Skeletal muscle tissue (tissue), 4 donors: ENCODE measurements around the gene SNUPN. TPM values are rescaled to one million over a fixed set of nuclear protein-coding genes. Genes with fewer than 3 reads are reported as not detected.
A peak's percentile ranks its signal among the peaks of the same experiment; 100 is the strongest.

Experiments used
- H3K27ac ChIP-seq: one replicate; pipeline ENCODE4 v1.7.0; 2013; ENCODE audit warnings: mild to moderate bottlenecking, low read depth, low read length, inconsistent platforms
- H3K27me3 ChIP-seq, 3 donors: one replicate each; pipeline ENCODE4 v1.7.0; 2013; ENCODE audit warnings: low read length in 3 of 3; ENCODE audit not compliant: control insufficient read depth in 3 of 3, insufficient read depth in 3 of 3
- H3K36me3 ChIP-seq, 3 donors: one replicate each; pipeline ENCODE4 v1.7.0; 2013; ENCODE audit warnings: low read length in 3 of 3; ENCODE audit not compliant: control insufficient read depth in 3 of 3, insufficient read depth in 3 of 3
- H3K4me1 ChIP-seq, 3 donors: one replicate each; pipeline ENCODE4 v1.7.0; 2013; ENCODE audit warnings: low read length in 3 of 3, mild to moderate bottlenecking in 3 of 3; ENCODE audit not compliant: control insufficient read depth in 3 of 3, insufficient read depth in 3 of 3
- H3K4me3 ChIP-seq, 3 donors: one replicate each; pipeline ENCODE4 v1.7.0; 2013; ENCODE audit warnings: low read length in 3 of 3
- H3K9ac ChIP-seq, 3 donors: one replicate each; pipeline ENCODE4 v1.7.0; 2013; ENCODE audit warnings: low read length in 3 of 3, mild to moderate bottlenecking in 3 of 3, moderate library complexity in 2 of 3, low read depth in 1 of 3
- H3K9me3 ChIP-seq, 3 donors: one replicate each; pipeline ENCODE4 v1.7.0; 2013; ENCODE audit warnings: low read length in 3 of 3; ENCODE audit not compliant: control insufficient read depth in 3 of 3
- total RNA-seq: library from RNA; depleted of rRNA; stranded (reverse); fragments of >200 nt; gene quantifications from one replicate; pipeline ENCODE4 v1.2.3, GENCODE V29; 2014
- donor health status: Osteomylitis.

The SNUPN gene
- total RNA-seq, 1 donor from 2014 or later: 18.3 TPM

DNA sequence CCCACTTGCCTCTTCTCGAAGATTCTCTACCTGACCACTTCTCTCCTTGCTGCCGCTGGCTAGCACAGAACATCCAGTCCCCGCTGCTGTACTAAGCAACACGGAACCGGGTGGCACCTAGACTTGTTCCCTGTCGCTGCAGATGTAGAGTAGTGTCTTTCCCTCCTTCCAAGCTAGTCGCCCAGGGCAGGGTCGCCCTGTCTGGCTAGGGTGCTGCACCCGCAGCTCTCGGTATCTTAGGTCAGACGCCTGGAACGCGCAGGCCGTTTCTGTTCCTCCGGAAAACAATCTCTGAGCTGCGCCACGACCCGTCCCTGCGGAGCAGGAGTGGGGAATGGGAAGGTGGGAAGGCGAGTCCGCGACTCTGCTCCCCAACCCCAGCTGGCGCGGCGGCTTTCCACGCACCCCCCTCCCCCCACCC, 21.4 kb upstream of the SNUPN start:
- H3K9ac ChIP-seq: peak overlapping the region; percentile 83 to 95 (median 86)
- peaks cover 0 to 4% (median 4%) of the 10 kb centered on the region in 3 donors for H3K36me3 ChIP-seq
- H3K4me3 ChIP-seq: peak overlapping the region; percentile 86 to 90 (median 87)
- H3K9me3 ChIP-seq: no peaks in the 10 kb centered on the region
- H3K4me1 ChIP-seq: peaks cover 45 to 57% (median 50%) of the 10 kb centered on the region in 3 donors
- H3K27me3 ChIP-seq: peaks cover 0 to 5% (median 0%) of the 10 kb centered on the region in 3 donors
- peak overlapping the region; percentile 89 for H3K27ac ChIP-seq

DNA sequence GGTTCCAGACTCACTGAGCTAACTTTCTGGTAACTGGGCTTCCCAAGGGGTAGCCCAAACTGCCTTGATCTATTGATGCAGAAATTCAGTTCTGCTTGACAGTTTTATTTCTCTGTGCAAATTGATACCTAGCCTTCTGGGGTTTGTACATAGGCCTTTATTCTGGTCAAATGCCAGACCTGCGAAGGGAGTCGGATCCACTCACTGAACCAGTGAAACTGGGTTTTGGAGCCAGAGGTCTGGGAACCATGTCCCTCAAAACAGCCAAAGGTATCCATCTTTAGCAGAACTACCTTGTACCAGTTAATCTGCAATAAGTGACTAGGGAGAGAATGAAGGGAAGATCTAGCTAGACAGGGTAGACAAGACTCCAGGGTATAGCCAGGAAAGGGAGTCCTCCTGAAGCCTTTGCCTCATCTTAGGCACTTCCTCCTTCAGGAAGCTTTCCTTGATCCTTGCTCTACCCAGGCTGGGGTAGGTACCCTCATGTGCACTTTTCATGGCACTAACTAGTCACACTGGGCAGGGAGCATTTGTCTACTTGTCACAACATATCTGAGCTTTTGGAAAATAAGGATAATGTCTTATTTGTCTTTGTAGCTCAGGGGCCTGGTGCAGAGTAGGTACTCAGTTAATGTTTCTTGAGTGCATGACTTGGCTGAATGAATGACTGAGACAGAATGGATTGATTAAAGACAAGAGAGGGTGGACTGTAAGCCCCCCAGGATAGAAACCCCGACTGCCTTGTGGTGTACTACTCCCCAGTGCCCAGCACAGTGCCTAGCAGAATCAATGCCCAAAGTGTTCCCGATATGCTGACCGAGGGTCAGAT, 20.8 kb upstream of the SNUPN start:
- Histone ChIP-seq H3K27ac (peak overlapping the region; percentile 89), H3K4me1 (peaks cover 40 to 51% (median 43%) of the 10 kb centered on the region in 3 donors), H3K9me3 (no peaks in the 10 kb centered on the region), H3K36me3 (peaks cover 0 to 4% (median 3%) of the 10 kb centered on the region in 3 donors), H3K27me3 (peaks cover 0 to 5% (median 0%) of the 10 kb centered on the region in 3 donors), H3K9ac (peak overlapping the region; percentile 83 to 95 (median 86)), H3K4me3 (peak overlapping the region; percentile 86 to 90 (median 87))

DNA sequence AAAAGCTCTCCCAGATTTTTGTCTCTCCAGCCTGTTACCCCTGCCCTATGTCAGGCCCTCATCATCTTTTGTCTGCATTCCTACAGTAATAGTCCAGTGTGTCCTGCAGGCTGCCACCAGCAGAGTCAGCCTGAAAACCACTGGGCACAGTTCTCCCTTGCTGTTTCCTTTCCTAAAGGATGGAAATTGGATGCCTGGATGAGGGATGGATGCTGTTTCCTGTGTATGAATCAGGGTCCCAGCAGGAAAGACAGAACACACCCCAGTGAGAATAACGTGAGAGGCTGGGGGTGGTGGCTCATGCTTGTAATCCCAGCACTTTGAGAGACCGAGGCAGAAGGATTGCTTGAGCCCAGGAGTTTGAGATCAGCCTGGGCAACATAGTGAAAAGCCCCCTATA, 18.9 kb upstream of the SNUPN start:
- no peak overlapping the region for H3K4me3 ChIP-seq
- peaks cover 0 to 3% (median 0%) of the 10 kb centered on the region in 3 donors for H3K36me3 ChIP-seq
- H3K27ac ChIP-seq: no peak overlapping the region
- H3K9ac ChIP-seq: no peak overlapping the region
- peaks cover 28 to 48% (median 31%) of the 10 kb centered on the region in 3 donors for H3K4me1 ChIP-seq
- peaks cover 0 to 5% (median 0%) of the 10 kb centered on the region in 3 donors for H3K27me3 ChIP-seq
- no peaks in the 10 kb centered on the region for H3K9me3 ChIP-seq

DNA sequence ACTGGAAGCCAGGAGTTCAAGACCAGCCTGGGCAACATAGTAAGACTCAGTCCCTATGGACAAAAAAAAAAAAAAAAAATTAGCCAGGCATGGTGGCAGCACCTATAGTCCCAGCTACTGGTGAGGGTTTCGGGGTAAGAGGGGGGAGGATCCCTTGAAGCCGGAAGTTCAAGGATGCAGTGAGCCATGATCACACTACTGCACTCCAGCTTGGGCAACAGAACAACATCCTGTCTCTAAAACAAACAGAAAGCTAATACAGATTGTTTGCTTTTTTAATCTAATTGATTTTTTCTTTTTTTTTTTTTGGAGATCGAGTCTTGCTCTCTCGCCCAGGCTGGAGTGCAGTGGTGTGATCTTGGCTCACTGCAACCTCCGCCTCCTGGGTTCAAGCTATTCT, 16.1 kb upstream of the SNUPN start:
- Histone ChIP-seq H3K9ac (no peak overlapping the region), H3K36me3 (peaks cover 0 to 3% (median 0%) of the 10 kb centered on the region in 3 donors), H3K4me1 (peaks cover 29 to 44% (median 36%) of the 10 kb centered on the region in 3 donors), H3K4me3 (no peak overlapping the region), H3K27ac (no peak overlapping the region), H3K9me3 (no peaks in the 10 kb centered on the region), H3K27me3 (no peaks in the 10 kb centered on the region)

DNA sequence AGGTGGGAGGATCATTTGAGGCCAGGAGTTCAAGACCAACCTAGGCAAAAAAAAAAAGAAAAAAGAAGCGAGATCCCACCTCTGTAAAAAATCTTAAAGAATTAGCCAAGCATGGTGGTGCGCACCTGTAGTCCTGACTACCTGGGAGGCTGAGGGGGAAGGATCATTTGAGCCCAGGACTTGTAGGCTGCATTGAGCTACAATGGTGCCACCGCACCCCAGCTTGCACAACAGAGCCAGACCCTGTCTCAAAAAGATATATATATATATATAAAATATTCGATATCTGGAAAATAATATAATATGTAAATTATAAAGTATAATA, 15.6 kb upstream of the SNUPN start:
- Histone ChIP-seq H3K4me3 (no peak overlapping the region), H3K27me3 (no peaks in the 10 kb centered on the region), H3K9ac (peak overlapping the region in 1 of 3 donors; percentile 99), H3K4me1 (peaks cover 25 to 40% (median 31%) of the 10 kb centered on the region in 3 donors), H3K36me3 (peaks cover 0 to 3% (median 0%) of the 10 kb centered on the region in 3 donors), H3K9me3 (no peaks in the 10 kb centered on the region), H3K27ac (no peak overlapping the region)

DNA sequence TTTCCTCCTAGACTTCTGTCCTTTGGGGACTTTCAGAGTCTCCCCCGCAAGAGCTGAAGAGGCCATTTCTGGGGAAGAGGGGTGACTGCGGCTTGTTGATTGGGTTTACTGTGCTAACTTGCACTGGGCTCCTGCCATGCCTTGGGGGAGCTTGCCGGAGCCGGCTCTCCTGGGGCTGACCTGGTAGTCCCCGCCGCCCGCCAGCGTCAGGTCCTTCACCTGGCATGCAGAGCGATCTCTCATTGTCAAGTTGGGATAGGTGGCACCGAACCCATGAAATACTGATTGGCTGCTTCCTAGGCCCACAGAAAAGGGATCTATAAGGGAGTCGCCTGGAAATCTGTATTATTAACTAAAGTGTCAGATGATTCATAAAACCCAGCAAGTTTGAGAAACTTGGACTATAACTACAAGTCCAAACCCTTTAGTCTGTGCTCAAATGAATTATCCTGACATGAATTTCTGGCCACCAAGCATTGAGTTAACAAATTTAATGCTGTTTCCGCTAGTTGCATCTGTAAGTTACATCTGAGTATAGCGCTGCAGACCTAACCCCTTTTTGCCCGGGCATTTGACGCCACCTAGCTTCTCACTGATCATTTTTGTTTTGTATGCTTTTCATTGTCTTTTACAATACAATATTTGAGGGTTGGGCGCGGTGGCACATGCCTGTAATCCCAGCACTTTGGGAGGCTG, 15.1 kb upstream of the SNUPN start:
- peaks cover 0 to 3% (median 0%) of the 10 kb centered on the region in 3 donors for H3K36me3 ChIP-seq
- no peaks in the 10 kb centered on the region for H3K9me3 ChIP-seq
- H3K9ac ChIP-seq: peak overlapping the region; percentile 83 to 99 (median 99)
- no peaks in the 10 kb centered on the region for H3K27me3 ChIP-seq
- peak overlapping the region; percentile 94 to 99 (median 99) for H3K4me3 ChIP-seq
- peaks cover 24 to 38% (median 31%) of the 10 kb centered on the region in 3 donors for H3K4me1 ChIP-seq
- H3K27ac ChIP-seq: peak overlapping the region; percentile 91

DNA sequence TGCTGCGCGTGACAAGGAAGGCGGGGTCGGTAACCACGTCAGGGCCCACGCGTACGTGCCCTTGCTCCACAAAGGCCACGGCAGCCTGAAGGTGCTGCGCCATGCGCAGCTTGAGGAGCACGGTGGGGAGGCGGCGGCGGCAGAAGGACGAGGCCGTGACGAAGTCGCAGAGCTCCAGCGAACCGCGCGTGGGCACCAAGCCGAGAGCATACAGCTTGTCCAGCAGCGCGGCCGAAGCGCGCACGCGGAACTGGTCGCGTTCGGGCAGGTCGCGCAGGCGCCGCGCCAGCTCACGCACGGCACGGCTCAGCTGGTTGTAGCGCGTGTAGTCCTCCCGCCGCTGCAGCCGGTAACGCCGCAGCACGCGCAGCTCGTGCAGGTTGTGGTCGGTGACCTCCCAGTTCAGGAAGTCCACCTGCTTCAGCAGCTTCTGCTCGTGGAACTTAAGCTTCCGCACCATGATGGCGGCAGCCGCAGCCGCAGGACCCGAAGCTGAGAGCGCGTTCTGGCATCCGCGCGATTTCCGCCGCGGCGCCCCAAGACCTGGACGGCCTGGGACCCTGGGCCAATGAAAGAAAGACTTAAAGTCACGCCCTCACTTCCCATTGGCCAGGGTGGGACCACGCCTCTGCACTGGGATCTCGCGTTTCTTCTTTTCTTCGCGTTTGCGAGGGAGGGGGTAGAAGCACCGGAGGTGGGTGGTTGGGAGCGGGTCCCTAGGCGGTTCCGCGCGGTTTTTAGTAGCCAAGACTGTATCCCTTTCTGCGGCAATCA, 14.4 kb upstream of the SNUPN start, which contains the start of gene IMP3:
Gene IMP3, minus strand, starts transcription at position 516 of the 774 bp plus-strand sequence. Its CDS starts 56 bp downstream, at position 460.
- Histone ChIP-seq H3K27ac (peak within 1 kb of the TSS; percentile 91), H3K36me3 (peaks cover 0 to 3% (median 0%) of the 10 kb centered on the region in 3 donors), H3K4me3 (peak within 1 kb of the TSS; percentile 94 to 99 (median 99)), H3K4me1 (peaks cover 24 to 38% (median 31%) of the 10 kb centered on the region in 3 donors), H3K27me3 (no peaks in the 10 kb centered on the region), H3K9ac (peak within 1 kb of the TSS; percentile 83 to 99 (median 99)), H3K9me3 (no peaks in the 10 kb centered on the region)

DNA sequence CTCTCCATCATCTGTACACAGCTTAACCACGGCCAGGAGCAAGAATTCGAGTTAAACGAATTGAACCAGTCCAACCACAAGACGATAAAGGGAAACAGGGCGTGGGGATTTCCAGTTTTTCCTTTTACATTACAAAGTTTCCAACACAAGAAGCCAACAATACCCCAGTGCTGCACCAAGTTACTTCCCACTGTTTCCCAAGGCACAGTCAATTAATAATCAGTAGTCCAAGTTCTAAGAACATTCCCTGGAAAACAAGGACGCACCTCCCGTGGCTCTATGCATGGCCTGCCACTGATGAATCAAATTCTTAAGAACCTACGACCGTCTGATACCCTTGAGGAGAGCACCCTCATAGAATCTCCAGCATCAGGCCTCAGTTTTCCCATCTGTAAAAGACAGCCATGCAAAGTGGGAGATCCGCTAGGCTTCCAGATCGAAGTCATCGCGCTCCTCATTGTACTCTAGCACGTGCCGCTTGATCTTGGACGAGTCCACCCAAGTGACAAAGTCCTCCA, 13.7 kb upstream of the SNUPN start:
- Histone ChIP-seq H3K9me3 (no peaks in the 10 kb centered on the region), H3K4me1 (peaks cover 24 to 38% (median 31%) of the 10 kb centered on the region in 3 donors), H3K27me3 (no peaks in the 10 kb centered on the region), H3K4me3 (peak overlapping the region; percentile 94 to 99 (median 99)), H3K27ac (peak overlapping the region; percentile 91), H3K36me3 (peaks cover 0 to 3% (median 0%) of the 10 kb centered on the region in 3 donors), H3K9ac (peak overlapping the region; percentile 83 to 99 (median 99))
